Stimulated activated CD8-positive, alpha-beta memory T cell treated with anti-CD3 and anti-CD28 coated beads, Interleukin-4, amount 100 ng/mL, for 4 hours (primary cell): Measurements from ENCODE around the gene SEPSECS.

Source experiments
- DNase-seq, 2 donors: peaks; one replicate each; pipeline ENCODE4 v3.0.0-alpha.2; 2020; ENCODE audit warnings: low read depth in 2 of 2, low spot score in 1 of 2

The SEPSECS gene

GRCh38 chr4:25157081-25157480 lies 3.2 kb downstream of the SEPSECS start:
- DNase-seq, result no peak

GRCh38 chr4:25155947-25156346 lies 4.3 kb downstream of the SEPSECS start:
- no peak for DNase-seq

- DNase-seq, result no peak
Observed at GRCh38 chr4:25154594-25155265, 5.5 kb downstream of the SEPSECS start.

GRCh38 chr4:25146076-25146475 lies 14.2 kb downstream of the SEPSECS start:
- no peak for DNase-seq

GRCh38 chr4:25144870-25145481 lies 15.3 kb downstream of the SEPSECS start:
- no peak for DNase-seq

GRCh38 chr4:25142468-25142867 lies 17.8 kb downstream of the SEPSECS start:
- no peak for DNase-seq

GRCh38 chr4:25141592-25141991 lies 18.7 kb downstream of the SEPSECS start:
- no peak for DNase-seq

- no peak for DNase-seq
Observed at GRCh38 chr4:25133132-25133531, 27.1 kb downstream of the SEPSECS start.

GRCh38 chr4:25131926-25132325 lies 28.3 kb downstream of the SEPSECS start:
- DNase-seq, result no peak

GRCh38 chr4:25131381-25131780 lies 28.9 kb downstream of the SEPSECS start:
- DNase-seq, result no peak

- no peak for DNase-seq
Observed at GRCh38 chr4:25129917-25130316, 30.3 kb downstream of the SEPSECS start.

GRCh38 chr4:25128671-25129070 lies 31.6 kb downstream of the SEPSECS start:
- DNase-seq, result no peak

- no peak for DNase-seq
Observed at GRCh38 chr4:25123236-25123635, 37.0 kb downstream of the SEPSECS start.

GRCh38 chr4:25120146-25120940 lies 39.9 kb downstream of the SEPSECS start:
- no peak for DNase-seq

- no peak for DNase-seq
Observed at GRCh38 chr4:25117716-25118472, 42.4 kb downstream of the SEPSECS start.

GRCh38 chr4:25117274-25117673 lies 43.0 kb downstream of the SEPSECS start:
- DNase-seq, result no peak

GRCh38 chr4:25113915-25114904 lies 46.0 kb downstream of the SEPSECS start:
- no peak for DNase-seq

- no peak for DNase-seq
Observed at GRCh38 chr4:25112995-25113380, 47.3 kb downstream of the SEPSECS start.

GRCh38 chr4:25112366-25112994 lies 47.8 kb downstream of the SEPSECS start:
- DNase-seq, result no peak

- DNase-seq, result no peak
Observed at GRCh38 chr4:25111648-25112196, 48.5 kb downstream of the SEPSECS start.
